Measurements from ENCODE around the gene NDUFS5.

GRCh38 chr1:39003794-39004193, 22.4 kb upstream of the NDUFS5 start:
- TF ChIP-seq EP300 (IDR thresholded peaks at IDR 0.05; ENCODE audit: borderline replicate concordance): no peak
- TF ChIP-seq, protein P1, sequence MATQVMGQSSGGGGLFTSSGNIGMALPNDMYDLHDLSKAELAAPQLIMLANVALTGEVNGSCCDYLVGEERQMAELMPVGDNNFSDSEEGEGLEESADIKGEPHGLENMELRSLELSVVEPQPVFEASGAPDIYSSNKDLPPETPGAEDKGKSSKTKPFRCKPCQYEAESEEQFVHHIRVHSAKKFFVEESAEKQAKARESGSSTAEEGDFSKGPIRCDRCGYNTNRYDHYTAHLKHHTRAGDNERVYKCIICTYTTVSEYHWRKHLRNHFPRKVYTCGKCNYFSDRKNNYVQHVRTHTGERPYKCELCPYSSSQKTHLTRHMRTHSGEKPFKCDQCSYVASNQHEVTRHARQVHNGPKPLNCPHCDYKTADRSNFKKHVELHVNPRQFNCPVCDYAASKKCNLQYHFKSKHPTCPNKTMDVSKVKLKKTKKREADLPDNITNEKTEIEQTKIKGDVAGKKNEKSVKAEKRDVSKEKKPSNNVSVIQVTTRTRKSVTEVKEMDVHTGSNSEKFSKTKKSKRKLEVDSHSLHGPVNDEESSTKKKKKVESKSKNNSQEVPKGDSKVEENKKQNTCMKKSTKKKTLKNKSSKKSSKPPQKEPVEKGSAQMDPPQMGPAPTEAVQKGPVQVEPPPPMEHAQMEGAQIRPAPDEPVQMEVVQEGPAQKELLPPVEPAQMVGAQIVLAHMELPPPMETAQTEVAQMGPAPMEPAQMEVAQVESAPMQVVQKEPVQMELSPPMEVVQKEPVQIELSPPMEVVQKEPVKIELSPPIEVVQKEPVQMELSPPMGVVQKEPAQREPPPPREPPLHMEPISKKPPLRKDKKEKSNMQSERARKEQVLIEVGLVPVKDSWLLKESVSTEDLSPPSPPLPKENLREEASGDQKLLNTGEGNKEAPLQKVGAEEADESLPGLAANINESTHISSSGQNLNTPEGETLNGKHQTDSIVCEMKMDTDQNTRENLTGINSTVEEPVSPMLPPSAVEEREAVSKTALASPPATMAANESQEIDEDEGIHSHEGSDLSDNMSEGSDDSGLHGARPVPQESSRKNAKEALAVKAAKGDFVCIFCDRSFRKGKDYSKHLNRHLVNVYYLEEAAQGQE (IDR thresholded peaks at IDR 0.05; ENCODE audit: low read depth): no peak
- TF ChIP-seq EGR1 (IDR thresholded peaks at IDR 0.05): no peak
- no peak for TF ChIP-seq CREB1 (IDR thresholded peaks at IDR 0.05; ENCODE audit: low read depth)
- TF ChIP-seq FOXM1 (IDR thresholded peaks at IDR 0.05; ENCODE audit: borderline replicate concordance, low read depth): no peak

Data from Ishikawa (cell line).